GM21786 (cell line): ENCODE measurements around the gene SNX17.

Experiments
- ATAC-seq: cut with Tn5 transposase; IDR thresholded peaks from one replicate; pipeline ENCODE4 v1.9.1; 2021; ENCODE audit not compliant: unreplicated experiment

Gene SNX17

GRCh38 chr2:27362678-27363420 is 7.6 kb upstream of the SNX17 start:
- ATAC-seq = no peak

GRCh38 chr2:27363933-27364332 is 6.5 kb upstream of the SNX17 start:
- no peak for ATAC-seq

GRCh38 chr2:27369471-27370025 is 868 bp upstream of the SNX17 start:
- ATAC-seq = no peak

- peak; percentile 27 for ATAC-seq
Measured at GRCh38 chr2:27370816-27371620, 602 bp downstream of the SNX17 start.

GRCh38 chr2:27372937-27373336 is 2.5 kb downstream of the SNX17 start:
- ATAC-seq = no peak

- no peak for ATAC-seq
Measured at GRCh38 chr2:27373567-27373966, 3.2 kb downstream of the SNX17 start.

- ATAC-seq = no peak
Measured at GRCh38 chr2:27375513-27376099, 5.2 kb downstream of the SNX17 start.

GRCh38 chr2:27376151-27376865 is 5.9 kb downstream of the SNX17 start:
- ATAC-seq = no peak

GRCh38 chr2:27376866-27377617 is 6.6 kb downstream of the SNX17 start:
- ATAC-seq = no peak

GRCh38 chr2:27377618-27378095 is 7.2 kb downstream of the SNX17 start:
- ATAC-seq = no peak

GRCh38 chr2:27378096-27378808 is 7.8 kb downstream of the SNX17 start:
- ATAC-seq = no peak

GRCh38 chr2:27378809-27379290 is 8.4 kb downstream of the SNX17 start:
- ATAC-seq = no peak

GRCh38 chr2:27379383-27379835 is 9.0 kb downstream of the SNX17 start:
- ATAC-seq = no peak

- ATAC-seq = peak; percentile 26
Measured at GRCh38 chr2:27379836-27380625, 9.6 kb downstream of the SNX17 start.

GRCh38 chr2:27380626-27381545 is 10.5 kb downstream of the SNX17 start, which contains the start of gene ZNF513:
ZNF513 (minus strand) TSS chr2:27380734; CDS start chr2:27380526, 208 bp downstream.
- ATAC-seq = peak; percentile 89

GRCh38 chr2:27381577-27382181 is 11.3 kb downstream of the SNX17 start:
- no peak for ATAC-seq
